Right forelimb (tissue), 1 donor: ENCODE data around the gene PIANP.
"Not testable (repeated sequence)": the region's sequence is repeated elsewhere in the genome, so short reads cannot be mapped to it uniquely, and the experiment has no call there.

Experiments used
- DNase-seq: peaks from one replicate; pipeline ENCODE4 v3.0.0-alpha.2; 2018

The PIANP gene, protein sequence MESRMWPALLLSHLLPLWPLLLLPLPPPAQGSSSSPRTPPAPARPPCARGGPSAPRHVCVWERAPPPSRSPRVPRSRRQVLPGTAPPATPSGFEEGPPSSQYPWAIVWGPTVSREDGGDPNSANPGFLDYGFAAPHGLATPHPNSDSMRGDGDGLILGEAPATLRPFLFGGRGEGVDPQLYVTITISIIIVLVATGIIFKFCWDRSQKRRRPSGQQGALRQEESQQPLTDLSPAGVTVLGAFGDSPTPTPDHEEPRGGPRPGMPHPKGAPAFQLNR

GRCh38 chr12:6700646-6701051 is at the start of gene PIANP:
PIANP (minus strand) TSS chr12:6700815; CDS start chr12:6698061, 2,754 bp downstream.
- peak; percentile 81 for DNase-seq

DNA sequence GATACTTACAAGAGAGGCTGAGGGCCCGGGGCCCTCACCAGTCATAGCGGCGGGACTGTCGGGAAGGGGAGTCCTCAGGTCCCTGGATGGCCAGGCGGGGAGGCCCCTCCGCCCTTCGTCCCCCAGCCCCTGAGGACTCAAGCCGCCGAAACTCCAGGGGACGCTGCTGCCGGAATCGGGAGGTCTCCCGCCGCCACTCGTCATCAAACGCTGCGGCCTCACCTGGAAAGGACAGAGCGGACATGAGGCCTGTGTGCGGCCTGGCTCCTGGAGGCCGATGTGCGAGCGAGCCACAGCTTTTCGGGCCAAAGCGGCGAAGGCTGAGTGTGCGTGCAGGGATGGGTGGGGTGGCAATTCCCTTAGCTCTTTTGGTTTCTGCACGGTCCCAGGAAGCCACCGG is 48.1 kb upstream of the PIANP start:
- DNase-seq: no peak

DNA sequence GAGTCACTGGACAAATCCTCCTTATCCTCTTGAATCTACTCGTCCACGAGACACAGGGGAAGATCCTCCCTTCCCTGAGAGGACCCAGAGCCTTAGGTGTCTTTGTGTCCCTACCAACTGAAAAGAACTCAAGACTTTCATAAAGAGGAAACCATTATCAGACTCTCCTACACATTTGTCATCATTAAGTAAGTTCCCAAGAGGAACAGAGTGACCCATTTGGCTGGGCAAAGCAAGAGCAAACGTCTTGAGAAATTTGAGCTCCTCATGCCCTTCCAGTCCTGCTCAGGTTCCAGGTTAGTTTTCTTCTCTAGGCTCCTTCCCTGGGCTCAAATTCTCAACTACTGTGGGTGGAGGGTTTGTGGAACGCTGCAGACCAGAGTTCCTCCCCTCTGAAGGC is 46.6 kb upstream of the PIANP start:
- no peak for DNase-seq

DNA sequence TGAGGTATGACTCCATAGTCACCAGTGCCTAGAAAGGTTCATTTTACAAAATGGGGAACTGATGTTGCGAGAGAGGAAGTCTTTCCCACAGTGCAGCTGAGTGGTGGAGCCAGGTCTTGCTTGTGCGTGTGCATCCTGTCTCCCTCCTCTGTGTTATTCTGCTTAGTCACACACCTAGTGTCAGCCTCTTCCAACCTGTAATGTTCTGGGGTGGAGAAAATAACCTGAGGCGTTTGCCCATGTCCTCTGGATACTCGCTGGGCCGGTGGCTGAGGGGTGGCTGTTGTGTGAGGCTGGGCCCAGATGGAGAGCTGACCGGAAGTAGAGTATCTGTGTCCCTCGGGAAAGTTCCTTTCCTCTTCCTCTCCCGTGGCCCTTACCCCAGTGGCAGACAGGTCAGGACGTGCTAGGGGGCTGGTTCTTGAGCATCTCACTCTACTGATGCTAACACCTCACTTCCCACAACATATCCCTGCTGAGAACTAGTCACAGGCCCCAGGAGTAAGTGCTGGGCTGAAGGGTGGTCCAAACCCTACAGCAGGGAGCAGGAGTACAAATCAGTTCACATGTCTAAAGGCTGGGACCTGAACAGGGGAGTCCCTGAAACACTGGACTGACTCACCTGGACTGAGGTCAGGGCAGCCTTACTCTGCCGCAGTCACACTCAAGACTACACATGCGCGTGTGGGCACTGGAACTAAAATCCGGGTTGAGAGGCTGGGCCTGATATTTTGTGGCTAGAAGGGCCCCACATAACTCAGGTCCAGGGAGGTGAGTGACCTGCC is 45.3 kb upstream of the PIANP start:
- no peak for DNase-seq

DNA sequence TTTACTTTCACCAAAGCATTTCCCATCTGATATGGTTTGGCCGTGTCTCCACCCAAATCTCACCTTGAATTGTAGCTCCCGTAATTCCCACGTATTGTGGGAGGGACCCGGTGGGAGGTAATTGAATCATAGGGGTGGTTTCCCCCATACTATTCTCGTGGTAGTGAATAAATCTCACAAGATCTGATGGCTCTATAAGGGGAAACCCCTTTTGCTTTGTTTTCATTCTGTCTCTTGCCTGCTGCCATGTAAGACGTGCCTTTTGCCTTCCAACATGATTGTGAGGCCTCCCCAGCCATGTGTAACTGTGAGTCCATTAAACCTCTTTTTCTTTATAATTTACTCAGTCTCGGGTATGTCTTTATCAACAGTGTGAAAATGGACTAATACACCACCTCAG is 42.7 kb upstream of the PIANP start:
- not testable (repeated sequence) for DNase-seq

GRCh38 chr12:6742834-6743233 is 42.2 kb upstream of the PIANP start:
- no peak for DNase-seq

GRCh38 chr12:6742080-6742479 is 41.5 kb upstream of the PIANP start:
- not testable (repeated sequence) for DNase-seq

DNA sequence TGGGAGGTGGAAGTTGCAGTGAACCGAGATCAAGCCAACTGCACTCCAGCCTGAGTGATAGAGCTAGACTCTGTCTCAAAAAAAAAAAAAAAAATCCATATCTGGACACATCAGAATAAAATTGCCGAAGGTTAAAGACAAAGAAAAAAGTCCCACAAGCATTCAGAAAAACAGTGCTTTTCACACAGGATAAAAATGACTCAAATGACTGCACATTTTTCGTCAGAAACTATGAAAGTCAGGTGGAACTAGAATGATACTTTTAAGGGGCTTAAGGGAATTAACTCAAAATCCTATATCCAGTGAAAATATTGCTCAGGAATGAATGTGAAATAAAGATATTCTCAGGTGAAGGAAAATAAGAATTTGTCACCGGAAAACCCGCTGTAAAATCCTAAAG is 36.1 kb upstream of the PIANP start:
- DNase-seq: no peak

GRCh38 chr12:6735448-6736191 is 35.0 kb upstream of the PIANP start:
- DNase-seq: peak; percentile 54

DNA sequence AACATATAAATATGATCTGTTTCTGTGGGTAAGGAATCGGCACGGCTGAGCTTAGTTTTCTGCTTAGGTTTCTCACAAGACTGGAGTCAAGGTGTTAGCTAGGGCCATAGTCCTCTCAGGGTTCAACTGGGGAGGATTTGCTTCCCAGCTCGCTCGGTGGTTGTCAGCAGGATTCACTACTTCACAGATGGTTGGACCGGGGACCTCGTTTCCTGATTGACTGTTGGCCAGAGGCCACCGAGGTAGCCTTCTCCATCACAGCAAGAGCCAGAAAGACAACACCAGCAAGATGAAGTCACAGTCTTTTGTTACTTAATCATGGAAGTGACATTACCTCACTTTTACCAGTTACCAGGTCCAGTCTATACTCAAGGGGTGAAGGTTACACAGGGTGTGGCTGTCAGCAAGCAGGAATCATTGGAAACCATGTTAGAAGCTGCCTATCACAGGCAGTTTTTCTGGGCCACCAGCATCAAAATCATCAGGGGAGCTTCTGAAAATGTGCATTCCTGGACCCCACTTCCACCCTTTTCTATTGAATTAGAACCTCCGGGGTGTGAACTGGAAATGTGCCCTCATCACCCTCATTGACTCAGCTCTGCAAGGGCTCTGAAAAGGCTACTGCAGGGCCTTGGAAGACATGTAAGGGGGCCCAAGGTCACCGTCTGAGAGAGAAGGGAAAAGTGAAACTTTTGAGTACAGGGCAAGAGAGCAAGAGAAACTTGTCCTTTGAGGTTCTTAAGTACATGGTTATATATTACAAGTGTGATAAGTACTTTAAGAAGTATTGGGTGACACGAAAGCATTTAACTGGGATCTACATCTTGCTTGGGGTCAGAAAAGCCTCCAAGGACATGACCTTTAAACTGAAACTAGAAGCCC is 34.1 kb upstream of the PIANP start:
- DNase-seq: no peak

DNA sequence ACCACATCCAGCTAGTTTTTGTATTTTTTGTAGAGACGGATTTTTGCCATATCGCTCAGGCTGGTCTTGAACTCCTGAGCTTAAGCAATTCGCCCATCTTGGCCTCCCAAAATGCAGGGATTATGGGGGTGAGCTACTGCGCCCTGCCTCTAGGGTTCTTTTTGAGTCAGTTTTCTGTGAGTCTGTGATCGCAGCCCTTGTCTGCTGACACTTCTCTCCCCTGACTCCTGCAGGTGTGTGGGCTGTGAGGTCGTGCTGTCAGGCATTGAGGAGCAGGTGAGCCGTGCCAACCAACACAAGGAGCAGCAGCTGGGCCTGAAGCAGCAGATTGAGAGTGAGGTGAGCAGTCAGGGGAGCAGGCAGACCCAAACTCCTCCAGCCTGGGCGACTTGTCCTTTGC is 29.6 kb upstream of the PIANP start:
- DNase-seq: no peak

DNA sequence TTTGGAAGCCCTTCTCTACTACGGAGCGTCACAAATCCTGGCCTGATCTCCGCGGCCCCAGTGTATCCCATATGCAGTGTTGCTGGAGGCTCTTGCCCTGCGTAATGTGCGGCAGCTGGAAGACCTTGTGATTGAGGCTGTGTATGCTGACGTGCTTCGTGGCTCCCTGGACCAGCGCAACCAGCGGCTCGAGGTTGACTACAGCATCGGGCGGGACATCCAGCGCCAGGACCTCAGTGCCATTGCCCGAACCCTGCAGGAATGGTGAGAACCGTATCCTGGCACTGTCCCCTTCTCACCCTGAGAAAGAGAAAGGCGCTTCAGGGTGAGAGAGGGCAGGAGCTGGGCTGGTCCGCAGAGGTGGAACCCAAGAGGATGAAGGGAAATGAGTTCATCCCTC is 28.6 kb upstream of the PIANP start:
- no peak for DNase-seq

- no peak for DNase-seq
Observed at GRCh38 chr12:6725350-6725749, 24.7 kb upstream of the PIANP start.

DNA sequence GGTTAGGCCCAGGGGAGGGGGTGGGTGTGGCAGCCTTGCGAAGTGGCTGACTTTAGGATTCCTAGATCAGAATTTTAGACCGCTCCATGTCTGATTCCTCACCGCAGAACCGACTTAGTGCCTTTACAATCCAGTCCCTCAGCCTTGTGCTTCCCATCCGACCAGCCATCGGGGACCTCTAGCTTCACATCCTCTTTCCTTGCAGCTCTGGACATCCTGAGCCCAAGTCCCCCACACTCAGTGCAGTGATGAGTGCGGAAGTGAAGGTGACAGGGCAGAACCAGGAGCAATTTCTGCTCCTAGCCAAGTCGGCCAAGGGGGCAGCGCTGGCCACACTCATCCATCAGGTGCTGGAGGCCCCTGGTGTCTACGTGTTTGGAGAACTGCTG is 23.8 kb upstream of the PIANP start:
- no peak for DNase-seq

GRCh38 chr12:6723607-6724408 is 23.2 kb upstream of the PIANP start, which contains the start of gene COPS7A:
COPS7A (plus strand) TSS chr12:6724046; CDS start chr12:6724657, 611 bp downstream.
- DNase-seq: peak; percentile 97

DNA sequence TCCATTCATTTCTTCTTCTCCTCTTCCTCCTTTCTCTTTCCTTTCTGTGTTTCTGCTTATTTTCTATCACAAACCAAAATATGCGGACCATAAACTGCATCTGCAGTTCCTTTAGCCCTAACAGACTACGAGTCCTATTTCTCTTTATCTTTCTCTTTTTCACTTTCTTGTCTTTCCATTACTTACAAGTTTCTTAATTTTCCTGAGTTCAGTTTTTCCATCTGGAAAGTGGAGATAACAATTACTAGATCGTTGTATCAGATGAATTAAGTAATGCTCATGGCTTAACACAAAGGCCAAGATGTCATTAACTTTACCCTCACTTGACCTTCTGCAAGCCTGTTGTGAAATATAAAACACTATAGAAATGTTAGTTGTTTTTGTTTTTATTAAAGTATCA is 22.2 kb upstream of the PIANP start:
- no peak for DNase-seq

DNA sequence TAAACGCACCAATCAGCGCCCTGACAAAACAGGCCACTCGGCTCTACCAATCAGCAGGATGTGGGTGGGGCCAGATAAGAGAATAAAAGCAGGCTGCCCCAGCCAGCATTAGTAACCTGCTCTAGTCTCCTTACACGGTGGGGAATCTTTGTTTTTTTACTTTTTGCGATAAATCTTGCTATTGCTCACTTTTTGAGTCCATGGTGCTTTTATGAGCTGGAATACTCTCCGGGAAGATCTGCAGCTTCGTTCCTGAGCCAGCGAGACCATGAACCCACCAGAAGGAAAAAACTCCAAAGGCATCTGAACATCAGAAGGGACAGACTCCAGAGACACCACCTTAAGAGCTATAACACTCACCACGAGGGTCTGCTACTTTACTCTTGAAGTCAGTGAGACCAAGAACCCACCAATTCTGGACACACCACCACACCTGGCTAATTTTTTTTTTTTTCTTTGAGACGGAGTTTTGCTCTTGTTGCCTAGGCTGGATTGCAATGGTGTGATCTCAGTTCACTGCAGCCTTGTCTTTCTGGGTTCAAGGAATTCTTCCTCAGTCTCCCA is 16.3 kb upstream of the PIANP start:
- no peak for DNase-seq

DNA sequence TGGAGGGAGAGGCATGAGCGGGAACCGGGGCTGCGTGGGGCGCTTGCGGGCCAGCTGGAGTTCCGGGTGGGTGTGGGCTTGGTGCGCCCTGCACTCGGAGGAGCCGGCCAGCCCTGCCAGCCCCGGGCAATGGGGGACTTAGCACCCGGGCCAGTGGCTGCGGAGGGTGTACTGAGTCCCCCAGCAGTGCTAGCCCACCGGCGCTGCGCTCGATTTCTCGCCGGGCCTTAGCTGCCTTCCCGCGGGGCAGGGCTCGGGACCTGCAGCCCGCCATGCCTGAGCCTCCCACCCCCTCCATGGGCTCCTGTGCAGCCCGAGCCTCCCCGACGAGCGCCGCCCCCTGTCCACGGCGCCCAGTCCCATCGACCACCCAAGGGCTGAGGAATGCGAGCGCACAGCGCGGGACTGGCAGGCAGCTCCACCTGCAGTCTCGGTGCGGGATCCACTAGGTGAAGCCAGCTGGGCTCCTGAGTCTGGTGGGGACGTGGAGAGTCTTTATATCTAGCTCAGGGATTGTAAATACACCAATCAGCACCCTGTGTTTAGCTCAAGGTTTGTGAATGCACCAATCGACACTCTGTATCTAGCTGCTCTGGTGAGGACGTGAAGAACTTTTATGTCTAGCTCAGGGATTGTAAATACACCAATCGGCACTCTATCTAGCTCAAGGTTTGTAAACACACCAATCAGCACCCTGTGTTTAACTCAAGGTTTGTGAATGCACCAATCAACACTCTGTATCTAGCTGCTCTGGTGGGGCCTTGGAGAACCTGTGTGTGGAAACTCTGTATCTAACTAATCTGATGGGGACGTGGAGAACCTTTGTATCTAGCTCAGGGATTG is 15.6 kb upstream of the PIANP start:
- not testable (repeated sequence) for DNase-seq

DNA sequence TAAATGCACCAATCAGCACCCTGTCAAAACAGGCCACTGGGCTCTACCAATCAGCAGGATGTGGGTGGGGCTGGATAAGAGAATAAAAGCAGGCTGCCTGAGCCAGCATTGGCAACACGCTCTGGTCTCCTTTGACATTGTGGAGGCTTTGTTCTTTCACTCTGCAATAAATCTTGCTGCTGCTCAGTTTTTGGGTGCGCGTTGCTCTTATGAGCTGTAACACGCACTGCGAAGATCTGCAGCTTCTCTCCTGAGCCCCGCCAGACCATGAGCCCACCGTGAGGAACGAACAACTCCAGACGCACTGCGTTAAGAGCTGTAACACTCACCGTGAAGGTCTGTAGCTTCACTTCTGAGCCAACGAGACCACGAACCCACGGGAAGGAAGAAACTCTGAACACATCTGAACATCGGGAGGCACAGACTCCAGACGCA is 8.4 kb upstream of the PIANP start:
- DNase-seq: no peak

GRCh38 chr12:6708351-6708750 is 7.7 kb upstream of the PIANP start:
- DNase-seq: not testable (repeated sequence)
